ENCODE data around the gene E2F3. TPM values are rescaled to one million over a fixed set of nuclear protein-coding genes. Genes with fewer than 3 reads are reported as not detected.

The E2F3 gene
- total and polyA plus RNA-seq, 8 donors, result 0.58 to 11.6 (median 3.3) TPM

DNA sequence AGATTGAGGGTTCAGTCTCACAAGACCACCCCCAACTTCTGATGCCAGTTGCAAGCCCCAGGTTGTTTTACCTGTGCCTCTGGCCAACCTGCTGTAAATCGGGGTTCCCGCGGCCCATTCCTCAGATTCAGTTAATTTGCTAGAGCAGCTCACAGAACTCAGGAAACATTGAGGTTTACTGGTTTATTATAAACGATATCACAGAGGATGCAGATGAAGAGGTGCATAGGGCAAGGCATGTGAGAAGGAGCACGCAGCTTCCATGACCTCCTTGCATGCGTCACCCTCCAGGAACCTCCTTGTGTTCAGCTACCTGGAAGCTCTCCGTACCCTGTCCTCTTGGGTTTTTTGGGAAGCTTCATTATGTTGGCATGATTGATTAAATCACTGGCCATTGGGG lies 66.5 kb downstream of the E2F3 start:
- 87 to 97% (median 92%) methylated on average over 7 of the region's 7 CpGs for WGBS, 5 donors

DNA sequence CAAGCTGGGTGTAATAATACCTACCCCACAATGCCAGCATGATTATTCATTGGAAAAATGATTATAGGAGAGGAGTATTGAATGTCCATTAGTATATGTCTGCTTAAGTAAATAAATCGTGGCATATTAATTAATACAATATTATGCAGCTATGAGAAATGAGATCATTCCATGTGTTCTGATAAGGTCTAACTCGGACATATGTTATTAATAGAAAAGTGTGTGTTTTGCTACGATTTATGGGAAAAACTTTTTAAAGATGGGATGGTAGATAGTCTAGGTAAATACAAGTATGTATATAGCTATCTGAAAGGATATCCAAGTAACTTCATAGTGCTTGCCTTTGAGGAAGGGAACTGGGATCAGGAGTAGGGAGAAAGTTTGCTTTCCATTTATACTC lies 71.1 kb downstream of the E2F3 start:
- no peaks in the 10 kb centered on the region for H3K4me1 ChIP-seq
- TF ChIP-seq, protein P1, sequence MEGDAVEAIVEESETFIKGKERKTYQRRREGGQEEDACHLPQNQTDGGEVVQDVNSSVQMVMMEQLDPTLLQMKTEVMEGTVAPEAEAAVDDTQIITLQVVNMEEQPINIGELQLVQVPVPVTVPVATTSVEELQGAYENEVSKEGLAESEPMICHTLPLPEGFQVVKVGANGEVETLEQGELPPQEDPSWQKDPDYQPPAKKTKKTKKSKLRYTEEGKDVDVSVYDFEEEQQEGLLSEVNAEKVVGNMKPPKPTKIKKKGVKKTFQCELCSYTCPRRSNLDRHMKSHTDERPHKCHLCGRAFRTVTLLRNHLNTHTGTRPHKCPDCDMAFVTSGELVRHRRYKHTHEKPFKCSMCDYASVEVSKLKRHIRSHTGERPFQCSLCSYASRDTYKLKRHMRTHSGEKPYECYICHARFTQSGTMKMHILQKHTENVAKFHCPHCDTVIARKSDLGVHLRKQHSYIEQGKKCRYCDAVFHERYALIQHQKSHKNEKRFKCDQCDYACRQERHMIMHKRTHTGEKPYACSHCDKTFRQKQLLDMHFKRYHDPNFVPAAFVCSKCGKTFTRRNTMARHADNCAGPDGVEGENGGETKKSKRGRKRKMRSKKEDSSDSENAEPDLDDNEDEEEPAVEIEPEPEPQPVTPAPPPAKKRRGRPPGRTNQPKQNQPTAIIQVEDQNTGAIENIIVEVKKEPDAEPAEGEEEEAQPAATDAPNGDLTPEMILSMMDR (IDR thresholded peaks at IDR 0.05), result no peak
- no peak for TF ChIP-seq POLR2A (IDR thresholded peaks at IDR 0.05)
- TF ChIP-seq EP300 (IDR thresholded peaks at IDR 0.05), result no peak
- TF ChIP-seq POLR2AphosphoS5 (IDR thresholded peaks at IDR 0.05), result no peak
- H3K4me3 ChIP-seq, result no peak overlapping the region
- no peaks in the 10 kb centered on the region for H3K27me3 ChIP-seq
- peaks cover 0 to 6% (median 0%) of the 10 kb centered on the region in 4 donors for H3K36me3 ChIP-seq
- intact Hi-C loops (cut with DNase I; ENCODE audit: low total_unique reads), result no loop called here
- 80 to 87% (median 85%) methylated on average over 3 of the region's 3 CpGs for WGBS, 5 donors
- H3K27ac ChIP-seq, result no peak overlapping the region
- H3K9me3 ChIP-seq, result no peaks in the 10 kb centered on the region
- DNase-seq, result no peak

More for the DNA sequence above, 66.5 kb downstream of the E2F3 start:
- no peaks in the 10 kb centered on the region for H3K27me3 ChIP-seq
- no peak overlapping the region for H3K4me3 ChIP-seq
- no peak for TF ChIP-seq POLR2AphosphoS5 (IDR thresholded peaks at IDR 0.05)
- TF ChIP-seq POLR2A (IDR thresholded peaks at IDR 0.05), result no peak
- no peak for TF ChIP-seq EP300 (IDR thresholded peaks at IDR 0.05)
- TF ChIP-seq, protein P1 (IDR thresholded peaks at IDR 0.05), result no peak
- H3K9me3 ChIP-seq, result no peaks in the 10 kb centered on the region
- intact Hi-C loops (cut with DNase I; ENCODE audit: low total_unique reads), result no loop called here
- H3K36me3 ChIP-seq, result peaks cover 0 to 6% (median 0%) of the 10 kb centered on the region in 4 donors
- H3K27ac ChIP-seq, result no peak overlapping the region
- no peak for DNase-seq
- H3K4me1 ChIP-seq, result no peaks in the 10 kb centered on the region

DNA sequence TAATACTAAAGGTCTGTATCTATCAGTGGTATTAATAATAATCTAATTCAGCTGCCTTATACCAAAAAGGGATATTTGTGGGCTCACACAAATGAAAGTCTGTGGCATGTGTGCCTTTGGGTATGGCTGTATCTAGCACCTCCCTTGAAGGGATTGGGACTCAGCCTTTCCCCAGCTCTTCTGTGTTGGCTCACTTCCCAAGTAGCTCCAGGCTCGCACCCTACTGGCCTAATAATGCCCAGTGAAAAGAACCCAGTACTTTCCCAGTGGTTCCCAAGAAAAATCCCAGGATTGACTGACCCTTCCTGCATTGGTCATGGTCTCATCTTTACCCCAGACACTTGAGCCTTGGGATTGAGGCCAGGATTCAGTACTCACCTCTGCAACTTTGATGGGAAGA lies 71.8 kb downstream of the E2F3 start:
- DNase-seq, result no peak
- no peak overlapping the region for H3K4me3 ChIP-seq
- no peaks in the 10 kb centered on the region for H3K4me1 ChIP-seq
- TF ChIP-seq, protein P1 (IDR thresholded peaks at IDR 0.05), result no peak
- no peaks in the 10 kb centered on the region for H3K9me3 ChIP-seq
- no peaks in the 10 kb centered on the region for H3K36me3 ChIP-seq
- WGBS, 5 donors, result 89 to 100% (median 90%) methylated on average over 1 of the region's 1 CpG
- no peaks in the 10 kb centered on the region for H3K27me3 ChIP-seq
- H3K27ac ChIP-seq, result no peak overlapping the region
- intact Hi-C loops (cut with DNase I; ENCODE audit: low total_unique reads), result no loop called here

DNA sequence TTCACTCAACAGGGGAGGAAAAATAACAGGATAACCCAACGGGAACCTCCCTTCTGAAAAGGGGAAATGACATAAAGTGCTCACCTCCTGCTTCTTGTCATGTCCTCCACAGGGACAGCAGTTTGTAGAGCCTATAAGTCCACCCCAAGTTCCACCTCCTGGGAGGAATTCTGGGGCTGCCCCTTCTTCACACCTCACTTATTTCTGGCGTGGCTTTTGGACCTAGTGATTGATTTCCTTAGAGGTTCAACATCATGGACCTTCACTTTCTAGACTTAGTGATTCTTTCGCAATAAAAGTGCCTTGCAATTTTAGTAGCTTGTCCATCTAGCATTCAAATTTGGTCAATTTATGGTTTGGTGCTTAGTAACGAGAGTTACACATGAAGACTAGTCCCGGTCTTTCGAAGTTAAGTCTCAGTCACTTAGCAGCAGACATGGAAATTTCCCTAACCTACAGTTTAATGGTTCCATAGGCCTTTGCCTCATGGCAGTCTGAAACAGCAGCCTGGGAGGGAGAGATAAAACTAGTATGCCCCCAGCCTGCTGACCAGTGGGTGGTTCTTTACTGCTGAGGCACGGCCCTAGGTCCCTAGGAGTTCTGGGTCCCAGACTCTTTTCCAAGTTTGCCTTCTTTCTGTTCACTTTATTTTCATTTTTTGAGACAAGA lies 73.3 kb downstream of the E2F3 start:
- intact Hi-C loops (cut with DNase I; ENCODE audit: low total_unique reads), result no loop called here
- TF ChIP-seq, protein P1 (IDR thresholded peaks at IDR 0.05), result no peak
- TF ChIP-seq POLR2AphosphoS5 (IDR thresholded peaks at IDR 0.05) (no peak), POLR2A (IDR thresholded peaks at IDR 0.05) (no peak), EP300 (IDR thresholded peaks at IDR 0.05) (no peak)
- no peak for DNase-seq
- Histone ChIP-seq H3K9me3 (no peaks in the 10 kb centered on the region), H3K4me3 (no peak overlapping the region), H3K4me1 (peaks cover 0 to 6% (median 0%) of the 10 kb centered on the region in 4 donors), H3K36me3 (peaks cover 0 to 7% (median under 1%) of the 10 kb centered on the region in 4 donors), H3K27ac (no peak overlapping the region), H3K27me3 (no peaks in the 10 kb centered on the region)
- 90 to 96% (median 93%) methylated on average over 7 of the region's 7 CpGs for WGBS, 5 donors

All from stomach (tissue), 9 donors.